Measurements from ENCODE around the gene HHLA2.

The HHLA2 gene

GRCh38 chr3:108292905-108293328 is 3.4 kb upstream of the HHLA2 start:
- TF ChIP-seq USF1 (IDR thresholded peaks at IDR 0.05) (no peak), TEAD4 (IDR thresholded peaks at IDR 0.05) (no peak)

GRCh38 chr3:108293858-108294257 is 2.5 kb upstream of the HHLA2 start:
- TF ChIP-seq FOXM1 (IDR thresholded peaks at IDR 0.05; ENCODE audit: borderline replicate concordance, low read depth): no peak
- TF ChIP-seq RAD21 (IDR thresholded peaks at IDR 0.05; ENCODE audit: low read depth): no peak
- no peak for TF ChIP-seq REST (IDR thresholded peaks at IDR 0.05; ENCODE audit: low read depth)
- TF ChIP-seq YY1 (IDR thresholded peaks at IDR 0.05; ENCODE audit: low read depth): no peak
- TF ChIP-seq EP300 (IDR thresholded peaks at IDR 0.05; ENCODE audit: borderline replicate concordance): no peak
- no peak for TF ChIP-seq TAF1 (IDR thresholded peaks at IDR 0.05; ENCODE audit: low read depth)
- no peak for TF ChIP-seq TEAD4 (IDR thresholded peaks at IDR 0.05)
- no peak for TF ChIP-seq NFIC (IDR thresholded peaks at IDR 0.05)
- TF ChIP-seq MAX (IDR thresholded peaks at IDR 0.05): no peak
- no peak for TF ChIP-seq CREB1 (IDR thresholded peaks at IDR 0.05; ENCODE audit: low read depth)
- no peak for TF ChIP-seq EGR1 (IDR thresholded peaks at IDR 0.05)
- no peak for TF ChIP-seq TCF12 (IDR thresholded peaks at IDR 0.05; ENCODE audit: low read depth)
- TF ChIP-seq ZBTB7A (IDR thresholded peaks at IDR 0.05; ENCODE audit: low read depth): no peak
- TF ChIP-seq USF1 (IDR thresholded peaks at IDR 0.05): no peak
- no peak for TF ChIP-seq CEBPB (IDR thresholded peaks at IDR 0.05)

- no peak for TF ChIP-seq MAX (IDR thresholded peaks at IDR 0.05)
- no peak for TF ChIP-seq CREB1 (IDR thresholded peaks at IDR 0.05; ENCODE audit: low read depth)
- no peak for TF ChIP-seq NFIC (IDR thresholded peaks at IDR 0.05)
- no peak for TF ChIP-seq TAF1 (IDR thresholded peaks at IDR 0.05; ENCODE audit: low read depth)
- no peak for TF ChIP-seq TCF12 (IDR thresholded peaks at IDR 0.05; ENCODE audit: low read depth)
- no peak for TF ChIP-seq EGR1 (IDR thresholded peaks at IDR 0.05)
- no peak for TF ChIP-seq TEAD4 (IDR thresholded peaks at IDR 0.05)
- no peak for TF ChIP-seq REST (IDR thresholded peaks at IDR 0.05; ENCODE audit: low read depth)
- TF ChIP-seq RAD21 (IDR thresholded peaks at IDR 0.05; ENCODE audit: low read depth): no peak
- no peak for TF ChIP-seq FOXM1 (IDR thresholded peaks at IDR 0.05; ENCODE audit: borderline replicate concordance, low read depth)
- TF ChIP-seq CEBPB (IDR thresholded peaks at IDR 0.05): no peak
- TF ChIP-seq USF1 (IDR thresholded peaks at IDR 0.05): no peak
- TF ChIP-seq EP300 (IDR thresholded peaks at IDR 0.05; ENCODE audit: borderline replicate concordance): no peak
- no peak for TF ChIP-seq YY1 (IDR thresholded peaks at IDR 0.05; ENCODE audit: low read depth)
- no peak for TF ChIP-seq ZBTB7A (IDR thresholded peaks at IDR 0.05; ENCODE audit: low read depth)
Measured at GRCh38 chr3:108295421-108296175, 750 bp upstream of the HHLA2 start.

- TF ChIP-seq RAD21 (IDR thresholded peaks at IDR 0.05; ENCODE audit: low read depth): no peak
- TF ChIP-seq USF1 (IDR thresholded peaks at IDR 0.05): no peak
- no peak for TF ChIP-seq NFIC (IDR thresholded peaks at IDR 0.05)
- TF ChIP-seq YY1 (IDR thresholded peaks at IDR 0.05; ENCODE audit: low read depth): no peak
- TF ChIP-seq MAX (IDR thresholded peaks at IDR 0.05): no peak
- no peak for TF ChIP-seq CREB1 (IDR thresholded peaks at IDR 0.05; ENCODE audit: low read depth)
- no peak for TF ChIP-seq TAF1 (IDR thresholded peaks at IDR 0.05; ENCODE audit: low read depth)
- no peak for TF ChIP-seq TCF12 (IDR thresholded peaks at IDR 0.05; ENCODE audit: low read depth)
- no peak for TF ChIP-seq ZBTB7A (IDR thresholded peaks at IDR 0.05; ENCODE audit: low read depth)
- TF ChIP-seq TEAD4 (IDR thresholded peaks at IDR 0.05): no peak
- no peak for TF ChIP-seq EGR1 (IDR thresholded peaks at IDR 0.05)
Measured at GRCh38 chr3:108297647-108298046, 1.3 kb downstream of the HHLA2 start.

GRCh38 chr3:108298056-108298455 is 1.7 kb downstream of the HHLA2 start:
- TF ChIP-seq EP300 (IDR thresholded peaks at IDR 0.05; ENCODE audit: borderline replicate concordance): no peak
- TF ChIP-seq ZBTB7A (IDR thresholded peaks at IDR 0.05; ENCODE audit: low read depth): no peak
- no peak for TF ChIP-seq REST (IDR thresholded peaks at IDR 0.05; ENCODE audit: low read depth)
- no peak for TF ChIP-seq RAD21 (IDR thresholded peaks at IDR 0.05; ENCODE audit: low read depth)
- TF ChIP-seq YY1 (IDR thresholded peaks at IDR 0.05; ENCODE audit: low read depth): no peak
- no peak for TF ChIP-seq MAX (IDR thresholded peaks at IDR 0.05)
- no peak for TF ChIP-seq TAF1 (IDR thresholded peaks at IDR 0.05; ENCODE audit: low read depth)
- no peak for TF ChIP-seq TCF12 (IDR thresholded peaks at IDR 0.05; ENCODE audit: low read depth)
- no peak for TF ChIP-seq CREB1 (IDR thresholded peaks at IDR 0.05; ENCODE audit: low read depth)
- no peak for TF ChIP-seq CEBPB (IDR thresholded peaks at IDR 0.05)
- no peak for TF ChIP-seq FOXM1 (IDR thresholded peaks at IDR 0.05; ENCODE audit: borderline replicate concordance, low read depth)
- no peak for TF ChIP-seq EGR1 (IDR thresholded peaks at IDR 0.05)
- TF ChIP-seq TEAD4 (IDR thresholded peaks at IDR 0.05): no peak
- TF ChIP-seq USF1 (IDR thresholded peaks at IDR 0.05): no peak
- TF ChIP-seq NFIC (IDR thresholded peaks at IDR 0.05): no peak
